Right renal pelvis (tissue), 4 donors: ENCODE results near the gene LFNG. TPM values are rescaled to one million over a fixed set of nuclear protein-coding genes. Genes with fewer than 3 reads are reported as not detected.
"Not testable (repeated sequence)": the region's sequence is repeated elsewhere in the genome, so short reads cannot be mapped to it uniquely, and the experiment has no call there.

Source experiments
- DNase-seq, 4 donors: peaks; one replicate each; pipeline ENCODE4 v3.0.0-alpha.2; 2013; ENCODE audit warnings: low read depth in 4 of 4, low spot score in 3 of 4, missing footprints in 1 of 4
- polyA plus RNA-seq, 4 donors: library from polyadenylated mRNA; unstranded; fragments of 120-200 nt; gene quantifications; one replicate each; pipeline ENCODE4 v1.2.1, GENCODE V29; 2013; ENCODE audit not compliant: insufficient read length in 4 of 4

Gene LFNG
- polyA plus RNA-seq, 4 donors: 28.9 to 41.5 (median 33.1) TPM

DNA sequence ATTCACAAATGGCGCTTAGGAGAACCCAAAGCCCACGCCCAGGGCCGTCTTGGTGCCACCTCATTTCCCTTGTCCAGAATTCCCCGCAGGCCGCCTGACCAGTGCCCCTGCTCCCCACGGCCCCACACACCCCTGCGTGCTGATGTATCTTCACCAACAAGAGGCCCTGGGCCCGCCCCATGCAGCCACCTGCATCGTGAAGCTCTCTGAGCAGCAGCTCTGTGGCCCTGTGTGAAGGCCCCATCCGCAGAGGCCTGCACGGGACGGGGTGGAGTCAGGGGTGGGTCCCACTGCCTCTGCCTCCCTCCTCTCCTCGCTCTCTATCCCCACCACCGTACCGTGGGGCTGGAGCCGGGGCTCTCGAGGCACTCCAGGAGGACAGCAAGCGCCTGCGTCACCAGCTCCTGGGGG, 21.1 kb downstream of the LFNG start:
- DNase-seq: no peak

GRCh38 chr7:2541291-2542010, 21.9 kb downstream of the LFNG start:
- no peak for DNase-seq

GRCh38 chr7:2542011-2542915, 22.7 kb downstream of the LFNG start:
- DNase-seq: no peak

DNA sequence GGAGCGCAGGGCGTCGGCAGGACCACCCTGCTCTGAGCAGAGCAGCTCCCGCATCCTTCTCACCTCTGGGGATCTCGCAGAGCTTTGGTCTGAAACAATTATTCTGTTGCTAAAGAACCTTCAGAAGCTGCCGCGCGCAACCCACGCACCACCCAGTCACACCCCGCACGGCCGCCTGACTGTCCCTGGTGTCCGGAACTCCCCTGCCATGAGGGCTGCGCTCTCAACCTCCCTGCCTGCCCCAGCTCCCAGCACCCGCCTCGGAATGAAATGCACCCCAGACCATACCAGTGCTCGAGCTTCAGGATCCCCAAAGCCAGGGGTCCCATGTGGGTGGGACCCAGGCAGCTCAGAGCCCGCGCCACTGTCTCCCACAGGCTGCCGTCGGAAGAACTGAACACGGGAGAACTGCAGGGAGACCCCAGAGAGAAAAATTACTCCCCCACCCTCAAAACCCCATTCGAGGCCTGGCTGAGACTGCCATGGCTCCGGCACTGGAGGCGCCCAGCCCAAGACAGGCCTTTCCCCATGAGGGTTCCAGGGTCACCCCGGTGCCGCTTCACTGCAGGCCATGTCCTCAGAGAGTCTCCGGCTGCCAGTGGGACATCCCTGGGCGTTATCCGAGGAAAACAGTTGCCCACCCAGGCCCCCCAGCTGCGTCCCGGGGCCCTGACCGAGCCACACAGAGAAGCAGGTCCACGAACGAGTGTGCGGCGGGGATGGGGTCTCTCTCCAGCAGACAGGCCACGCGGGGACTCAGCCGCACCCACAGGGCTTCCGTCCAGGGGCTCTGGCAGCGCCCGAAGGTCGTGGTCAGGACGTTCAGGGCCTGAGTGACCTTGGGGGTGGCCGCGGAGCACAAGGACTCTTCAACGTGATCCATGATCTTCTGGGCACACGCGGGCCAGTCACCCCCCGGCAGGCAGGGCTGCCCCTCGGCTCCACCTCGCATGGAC, 23.6 kb downstream of the LFNG start:
- DNase-seq: no peak

GRCh38 chr7:2544541-2545188, 25.1 kb downstream of the LFNG start:
- DNase-seq: no peak

- no peak for DNase-seq
These were observed 26.3 kb downstream of the LFNG start for GRCh38 chr7:2545746-2546425.

DNA sequence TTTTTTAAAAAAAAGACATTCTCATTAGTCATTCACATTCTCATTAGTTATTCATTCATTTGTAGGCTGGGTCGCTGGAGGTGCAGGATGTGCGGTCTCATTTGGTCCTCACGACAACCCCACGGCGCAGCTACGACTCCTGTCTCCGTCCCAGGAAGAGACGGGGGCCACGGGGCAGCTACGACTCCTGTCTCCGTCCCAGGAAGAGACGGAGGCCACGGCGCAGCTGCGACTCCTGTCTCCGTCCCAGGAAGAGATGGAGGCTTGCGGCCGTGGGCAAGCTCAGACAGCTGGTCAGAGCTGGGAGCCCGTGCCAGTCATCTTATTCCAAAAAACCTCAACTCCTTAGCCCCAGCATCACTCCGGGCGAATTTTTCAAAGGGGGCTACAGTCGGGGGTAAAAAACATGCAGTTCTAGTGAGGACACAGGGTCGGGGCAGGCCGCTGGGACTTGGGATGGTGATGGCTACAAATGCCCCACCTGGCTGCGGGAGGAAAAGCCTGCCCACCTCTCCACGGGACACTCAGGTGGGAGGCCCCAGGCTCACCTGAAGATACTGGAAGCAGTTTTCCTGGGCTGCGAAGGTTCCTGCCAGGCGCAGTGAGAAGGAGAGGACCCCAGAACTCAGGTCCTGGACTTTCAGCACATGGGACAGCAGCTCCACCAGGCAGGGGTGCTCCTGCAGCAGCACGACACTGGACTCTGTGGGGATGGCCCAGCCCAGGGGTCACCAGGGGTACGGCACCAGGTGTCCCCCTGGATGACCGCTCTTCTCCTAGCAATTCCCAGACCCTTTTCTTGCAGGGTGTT, 27.4 kb downstream of the LFNG start:
- no peak for DNase-seq

DNA sequence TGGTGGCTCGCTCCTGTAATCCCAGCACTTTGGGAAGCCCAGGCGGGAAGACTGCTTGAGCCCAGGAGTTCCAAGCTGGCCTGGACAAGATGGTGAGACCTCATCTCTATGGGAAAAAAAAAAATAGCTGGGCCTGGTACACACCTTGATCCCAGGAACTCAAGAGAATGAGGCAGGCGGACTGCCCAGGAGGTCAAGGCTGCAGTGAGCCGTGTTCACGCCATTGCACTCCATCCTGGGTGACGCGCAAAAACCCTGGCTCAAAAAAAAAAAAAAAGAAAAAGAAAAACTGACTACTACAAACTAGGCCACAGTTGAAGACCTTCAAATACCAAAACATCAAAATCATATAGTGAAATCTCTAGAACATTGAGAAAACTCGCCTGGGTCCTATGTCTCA, 31.8 kb downstream of the LFNG start:
- DNase-seq: no peak

GRCh38 chr7:2553108-2553507, 33.5 kb downstream of the LFNG start:
- no peak for DNase-seq

GRCh38 chr7:2553831-2554581, 34.4 kb downstream of the LFNG start:
- no peak for DNase-seq

DNA sequence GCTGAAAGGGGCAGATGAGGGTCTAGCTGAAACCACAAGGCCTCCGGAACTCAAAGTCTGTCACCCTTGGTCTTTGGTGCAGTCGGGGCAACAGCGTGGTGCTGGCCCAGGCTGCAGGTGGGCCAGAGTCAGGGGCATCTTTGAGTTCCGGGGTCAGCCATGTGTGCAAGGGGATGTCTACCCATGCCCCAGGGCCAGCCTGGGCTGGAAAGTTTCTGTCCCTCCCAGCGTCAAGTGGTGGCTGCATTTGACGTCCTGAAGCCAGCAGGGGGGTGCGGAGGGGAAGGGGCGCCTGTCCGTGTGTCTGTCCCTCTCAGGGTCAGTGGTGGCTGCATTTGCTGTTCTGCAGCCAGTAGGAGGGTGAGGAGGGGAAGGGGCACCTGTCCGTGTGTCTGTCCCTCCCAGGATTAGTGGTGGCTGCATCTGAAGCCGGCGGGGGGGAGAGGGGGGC, 35.1 kb downstream of the LFNG start:
- no peak for DNase-seq

GRCh38 chr7:2555121-2556052, 35.8 kb downstream of the LFNG start, which contains the start of gene BRAT1:
Gene BRAT1, minus strand, starts transcription at chr7:2555524. Its CDS starts 1,093 bp downstream, at chr7:2554431.
- peak; percentile 84 to 90 (median 88) for DNase-seq

- DNase-seq: peak; percentile 76 to 82 (median 80)
These were observed 39.2 kb downstream of the LFNG start, which contains the start of gene IQCE for GRCh38 chr7:2558629-2559282. Gene IQCE, plus strand, starts transcription at chr7:2558979. Its CDS starts 203 bp downstream, at chr7:2559182.

- DNase-seq: no peak
These were observed 39.8 kb downstream of the LFNG start for GRCh38 chr7:2559283-2559950.

GRCh38 chr7:2563955-2564354, 44.4 kb downstream of the LFNG start:
- not testable (repeated sequence) for DNase-seq
